GM19035 (cell line): ENCODE measurements around the gene EGFL7.

ENCODE experiments used
- ATAC-seq: cut with Tn5 transposase; IDR thresholded peaks from one replicate; pipeline ENCODE4 v1.9.1; 2021; ENCODE audit not compliant: unreplicated experiment

EGFL7 gene

DNA sequence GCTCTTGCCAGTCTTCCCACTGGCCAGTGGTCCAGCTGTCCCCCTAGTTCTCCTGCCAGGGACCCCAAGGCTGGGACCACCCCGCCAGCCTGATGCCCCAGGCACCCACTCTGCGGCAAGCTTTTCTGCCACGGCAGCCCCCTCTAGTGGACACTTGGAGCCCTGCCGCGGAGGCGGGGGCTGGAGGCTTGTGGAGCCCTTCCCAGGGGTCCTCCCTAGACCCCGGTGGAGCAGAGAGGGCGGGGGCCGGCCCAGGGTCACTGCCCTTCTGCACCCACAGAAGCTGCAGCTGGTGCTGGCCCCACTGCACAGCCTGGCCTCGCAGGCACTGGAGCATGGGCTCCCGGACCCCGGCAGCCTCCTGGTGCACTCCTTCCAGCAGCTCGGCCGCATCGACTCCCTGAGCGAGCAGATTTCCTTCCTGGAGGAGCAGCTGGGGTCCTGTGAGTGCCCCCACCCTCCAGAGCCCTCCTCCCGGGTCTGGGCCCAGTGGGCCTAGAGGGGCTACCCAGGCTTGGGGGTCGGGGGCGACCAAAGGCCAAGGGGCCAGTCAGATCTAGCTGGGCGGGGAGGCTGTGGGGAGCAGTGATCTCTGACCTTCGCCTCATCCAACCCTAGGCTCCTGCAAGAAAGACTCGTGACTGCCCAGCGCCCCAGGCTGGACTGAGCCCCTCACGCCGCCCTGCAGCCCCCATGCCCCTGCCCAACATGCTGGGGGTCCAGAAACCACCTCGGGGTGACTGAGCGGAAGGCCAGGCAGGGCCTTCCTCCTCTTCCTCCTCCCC, 9.1 kb downstream of the EGFL7 start:
- no peak for ATAC-seq

DNA sequence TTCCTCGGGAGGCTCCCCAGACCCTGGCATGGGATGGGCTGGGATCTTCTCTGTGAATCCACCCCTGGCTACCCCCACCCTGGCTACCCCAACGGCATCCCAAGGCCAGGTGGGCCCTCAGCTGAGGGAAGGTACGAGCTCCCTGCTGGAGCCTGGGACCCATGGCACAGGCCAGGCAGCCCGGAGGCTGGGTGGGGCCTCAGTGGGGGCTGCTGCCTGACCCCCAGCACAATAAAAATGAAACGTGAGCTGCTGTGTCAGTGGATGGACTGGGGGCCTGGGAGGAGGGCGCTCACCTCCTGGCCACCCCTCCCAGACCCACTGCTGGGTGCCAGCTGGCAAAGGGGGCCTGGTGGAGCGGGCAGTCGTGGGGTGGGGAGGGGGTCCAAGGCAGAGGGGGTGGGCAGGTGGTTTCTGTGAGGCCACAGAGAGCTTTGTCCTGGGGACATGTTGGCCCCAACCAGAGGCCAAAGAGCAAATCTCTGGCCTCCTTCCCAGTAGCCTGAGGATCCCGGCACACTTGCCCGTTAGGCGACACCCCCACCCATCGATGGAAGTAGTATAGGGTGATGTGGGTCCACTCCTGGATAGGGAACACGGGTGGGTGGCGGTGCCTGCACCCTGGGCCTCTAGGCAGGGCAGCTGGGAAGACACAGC, 9.8 kb downstream of the EGFL7 start:
- ATAC-seq: no peak

DNA sequence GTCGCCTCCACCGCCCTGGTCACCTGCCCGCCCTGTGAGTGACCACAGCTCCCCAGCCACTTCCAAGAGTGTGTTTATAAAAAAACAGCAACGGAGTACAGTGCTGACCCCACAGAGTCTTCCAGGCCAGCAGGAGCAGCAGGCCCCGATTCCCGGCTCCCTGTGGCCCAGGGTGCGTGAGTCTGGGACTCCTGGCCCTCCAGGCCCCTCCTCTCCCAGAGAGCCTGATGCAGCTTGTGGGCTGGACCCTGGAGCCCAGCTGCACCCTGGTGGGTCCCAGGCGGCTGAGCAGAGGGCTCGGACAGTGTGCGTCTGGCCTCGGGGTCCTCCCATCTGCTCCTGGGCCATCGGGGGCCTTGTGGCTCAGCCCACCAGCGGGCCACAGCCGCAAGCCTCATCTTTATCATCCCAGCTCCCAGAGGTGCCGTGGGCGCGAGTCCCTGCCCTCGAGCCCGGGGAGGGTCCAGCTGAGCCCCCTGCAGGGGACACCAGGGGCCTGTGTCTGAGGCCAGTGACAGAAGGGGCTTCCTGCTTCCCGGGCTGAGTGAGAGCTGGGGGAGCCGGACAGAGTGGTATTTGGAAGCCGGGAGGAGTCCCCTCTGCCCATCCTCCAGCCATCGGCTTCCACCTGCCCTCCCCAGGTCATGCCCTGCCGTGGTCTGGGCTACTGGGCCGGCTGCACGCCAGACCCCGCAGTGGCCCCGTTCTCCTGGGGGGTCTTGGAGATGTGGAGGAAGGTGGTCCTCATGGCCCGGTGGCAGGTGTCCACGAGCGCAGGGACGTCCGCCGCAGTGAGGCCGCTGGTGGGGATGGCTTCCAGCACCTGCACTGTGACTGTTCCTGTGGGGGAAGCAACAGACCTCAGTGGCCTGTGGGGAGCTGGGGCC, 10.6 kb downstream of the EGFL7 start:
- ATAC-seq: no peak

DNA sequence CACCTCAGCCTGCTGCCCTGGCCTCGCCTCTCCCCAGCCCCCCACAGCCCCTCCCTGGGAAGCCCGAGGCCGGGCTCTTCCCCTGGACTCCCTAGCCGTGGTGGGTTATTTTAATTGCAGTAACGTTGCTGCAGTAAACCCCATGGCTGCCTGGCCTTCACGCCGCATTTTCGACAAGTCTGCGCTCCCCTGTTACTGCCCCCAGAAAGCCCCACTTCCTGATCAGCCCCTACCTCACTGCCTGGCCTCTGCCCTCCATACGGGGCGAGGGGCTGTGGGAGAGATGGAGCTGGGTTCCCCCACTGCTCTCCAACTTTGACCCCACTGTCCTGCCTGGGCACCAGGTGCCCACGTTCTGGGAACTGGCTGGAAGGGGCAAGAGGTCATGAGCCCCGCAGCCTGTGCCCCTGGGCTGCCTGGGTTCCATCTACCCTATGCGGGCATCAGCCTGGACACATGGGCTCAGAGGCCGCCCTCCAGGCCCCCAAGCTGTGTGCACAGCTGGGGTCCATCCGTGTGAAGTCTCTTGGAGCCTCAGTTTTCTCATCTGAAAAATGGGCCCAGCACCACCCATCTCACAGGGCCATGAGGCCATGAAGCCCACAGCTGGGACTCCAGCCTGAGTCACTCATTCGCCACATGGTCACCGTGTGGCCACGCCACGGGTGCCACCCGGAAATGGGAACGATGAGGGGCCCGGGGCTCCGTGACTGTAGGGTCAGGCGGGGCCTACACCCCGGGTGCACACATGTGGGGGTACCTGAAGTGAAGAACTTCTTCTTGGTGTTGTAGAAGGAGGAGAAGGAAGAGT, 11.5 kb downstream of the EGFL7 start:
- no peak for ATAC-seq

DNA sequence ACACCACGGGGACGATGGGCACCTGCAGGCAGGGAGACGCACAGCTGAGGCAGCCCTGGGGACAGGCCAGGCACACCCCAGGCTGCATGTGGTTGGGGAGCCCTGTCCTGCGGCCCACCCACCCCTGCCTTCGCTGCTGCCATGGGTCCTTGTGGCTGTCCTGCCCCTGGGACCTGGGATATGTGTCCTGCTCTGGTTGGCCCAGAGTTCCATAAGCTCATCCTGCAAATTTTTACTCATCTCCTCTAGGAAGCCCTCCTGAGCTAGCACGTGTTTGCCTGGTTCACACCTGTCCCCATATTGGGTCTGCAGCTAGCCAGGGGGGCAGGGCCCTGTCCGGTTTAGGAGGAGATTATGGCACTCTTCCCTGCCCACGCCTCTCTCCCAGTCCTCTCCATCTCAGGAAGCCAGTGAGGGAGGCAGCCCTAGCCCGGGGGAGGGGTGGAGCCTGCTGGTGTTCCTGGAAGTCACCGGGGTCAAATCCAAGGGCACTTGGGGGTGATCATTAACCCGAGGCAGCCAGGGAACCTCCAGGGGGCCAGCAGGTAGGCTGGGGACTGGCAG, 12.2 kb downstream of the EGFL7 start:
- ATAC-seq: no peak

DNA sequence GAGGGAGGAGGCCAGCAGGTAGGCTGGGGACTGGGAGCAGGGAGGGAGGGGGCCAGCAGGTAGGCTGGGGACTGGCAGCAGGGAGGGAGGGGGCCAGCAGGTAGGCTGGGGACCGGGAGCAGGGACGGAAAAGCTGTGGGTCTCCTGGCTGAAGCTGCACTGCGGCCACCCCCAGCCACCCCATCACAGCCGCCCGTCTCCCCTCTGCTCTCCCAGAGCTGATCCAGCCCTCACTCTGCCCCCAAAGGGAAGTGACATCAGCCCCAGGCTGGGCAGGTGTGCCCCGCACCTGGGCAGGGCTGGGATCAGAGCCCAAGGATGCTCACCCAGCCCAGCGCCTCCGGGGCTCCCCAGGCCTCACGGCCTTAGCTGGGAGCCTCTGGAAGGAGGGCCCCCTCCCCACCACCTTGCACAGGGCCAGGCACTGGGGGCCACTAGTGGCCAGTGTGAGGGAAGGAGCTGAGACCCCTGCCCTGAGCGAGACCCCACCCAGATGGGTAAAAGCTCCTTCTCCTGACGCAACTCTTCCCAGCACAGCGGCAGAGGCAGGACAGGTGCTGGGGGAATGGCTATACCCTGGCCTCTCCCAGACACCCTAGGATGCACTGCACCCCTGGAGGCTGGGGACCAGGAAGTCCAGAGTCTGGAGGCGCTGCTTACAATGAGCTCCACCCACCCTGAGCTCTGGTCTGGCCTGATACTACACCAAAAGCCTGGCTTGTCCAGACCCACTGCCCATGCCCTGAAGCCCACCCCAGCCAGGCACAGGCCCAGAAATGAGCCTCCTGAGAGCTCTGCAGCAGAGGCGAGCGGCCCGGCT, 13.0 kb downstream of the EGFL7 start:
- no peak for ATAC-seq

DNA sequence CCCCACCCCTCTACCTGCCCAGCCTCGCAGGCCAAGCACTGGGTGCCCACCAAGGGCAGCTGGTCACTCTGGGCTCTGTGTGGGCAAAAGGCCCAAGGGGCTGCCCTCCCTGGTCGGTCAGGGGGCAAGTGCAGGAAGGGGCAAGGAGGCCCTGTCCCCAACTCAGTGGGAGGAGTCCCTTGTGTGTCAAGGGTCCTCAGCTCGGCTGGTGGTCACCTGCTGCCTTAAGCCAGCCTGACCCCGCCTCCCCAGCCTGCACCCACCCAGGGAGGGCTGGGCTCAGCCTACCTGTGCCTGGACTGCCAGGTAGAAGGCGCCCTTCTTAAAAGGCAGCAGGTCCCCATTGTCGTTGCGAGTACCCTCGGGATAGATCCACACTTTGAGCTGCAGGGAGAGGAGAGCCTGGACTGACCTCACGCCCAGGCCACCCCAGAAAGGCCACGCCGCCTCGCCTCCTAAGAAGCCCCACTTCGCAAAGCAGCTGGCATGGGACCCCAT, 13.6 kb downstream of the EGFL7 start:
- ATAC-seq: no peak

DNA sequence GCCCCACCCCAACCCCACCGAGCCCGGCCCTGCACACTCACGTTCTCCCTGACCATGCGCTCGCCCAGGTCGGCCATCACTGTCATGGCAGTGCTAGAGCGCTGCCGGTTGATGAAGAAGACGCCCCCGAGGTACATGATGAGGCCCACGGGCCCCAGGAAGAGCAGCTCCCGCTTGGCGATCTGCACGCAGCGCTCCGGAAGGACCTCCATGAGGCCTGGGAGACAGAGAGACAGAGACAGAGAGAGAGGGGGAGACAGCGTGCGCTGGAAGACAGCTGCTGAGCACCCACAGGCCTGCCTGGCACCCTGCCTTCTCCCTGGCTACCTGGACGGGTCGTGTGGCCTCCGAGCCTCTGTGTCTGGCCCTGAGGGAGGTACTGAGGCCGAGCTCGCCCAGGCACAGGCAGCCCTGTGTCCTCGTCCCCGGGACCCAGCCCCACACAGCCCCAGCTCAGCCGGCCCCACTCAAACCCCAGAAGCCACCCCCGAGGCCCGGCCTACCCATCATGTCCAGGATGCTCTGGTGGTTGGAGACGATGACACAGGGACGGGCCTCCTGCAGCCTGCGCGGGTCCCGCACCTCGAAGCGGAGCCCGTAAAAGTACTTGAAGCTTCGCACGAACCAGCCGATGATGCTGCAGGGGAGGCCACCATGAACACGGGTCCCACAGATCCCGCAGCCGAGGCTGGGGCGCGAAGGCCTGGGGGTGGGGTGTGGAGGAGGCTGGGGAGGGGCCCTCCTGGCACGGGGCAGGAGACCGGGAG, 14.4 kb downstream of the EGFL7 start:
- no peak for ATAC-seq

DNA sequence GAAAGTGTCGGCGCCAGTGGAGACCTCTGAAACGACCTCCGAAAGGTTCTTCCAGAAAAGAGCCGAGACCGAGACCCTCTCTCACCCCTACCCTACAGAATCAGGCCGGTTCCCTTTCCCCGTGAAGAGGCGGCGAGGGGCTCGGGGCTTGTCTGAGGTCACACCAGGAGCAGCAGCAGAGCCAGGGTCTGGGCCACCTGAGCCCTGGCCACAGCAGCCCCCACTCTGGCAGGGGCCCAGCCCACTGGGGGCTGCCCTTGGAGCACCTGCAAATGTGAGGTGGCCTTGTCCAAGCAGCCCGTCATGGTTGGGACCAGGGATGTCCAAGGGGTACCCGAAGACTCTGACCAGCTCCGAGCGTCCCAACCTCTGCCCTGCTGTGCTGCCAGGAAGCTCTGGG, 15.3 kb downstream of the EGFL7 start:
- ATAC-seq: no peak

DNA sequence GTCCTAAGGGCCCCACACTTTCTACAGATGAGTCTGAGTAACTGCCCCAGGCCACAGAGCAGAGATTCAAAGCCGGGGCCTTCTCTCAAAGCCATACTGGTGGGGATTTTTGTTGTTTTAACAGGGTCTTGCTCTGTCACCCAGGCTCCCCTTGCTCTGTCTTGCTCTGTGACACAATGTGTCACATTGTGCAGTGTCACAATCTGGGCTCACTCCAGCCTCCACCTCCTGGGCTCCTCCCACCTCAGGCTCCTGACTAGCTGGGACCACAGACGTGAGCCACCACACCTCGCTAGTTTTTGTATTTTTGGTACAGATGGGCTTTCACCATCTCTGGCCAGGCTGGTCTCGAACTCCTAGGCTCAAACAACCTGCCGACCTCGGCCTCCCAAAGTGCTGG, 15.9 kb downstream of the EGFL7 start:
- ATAC-seq: no peak

DNA sequence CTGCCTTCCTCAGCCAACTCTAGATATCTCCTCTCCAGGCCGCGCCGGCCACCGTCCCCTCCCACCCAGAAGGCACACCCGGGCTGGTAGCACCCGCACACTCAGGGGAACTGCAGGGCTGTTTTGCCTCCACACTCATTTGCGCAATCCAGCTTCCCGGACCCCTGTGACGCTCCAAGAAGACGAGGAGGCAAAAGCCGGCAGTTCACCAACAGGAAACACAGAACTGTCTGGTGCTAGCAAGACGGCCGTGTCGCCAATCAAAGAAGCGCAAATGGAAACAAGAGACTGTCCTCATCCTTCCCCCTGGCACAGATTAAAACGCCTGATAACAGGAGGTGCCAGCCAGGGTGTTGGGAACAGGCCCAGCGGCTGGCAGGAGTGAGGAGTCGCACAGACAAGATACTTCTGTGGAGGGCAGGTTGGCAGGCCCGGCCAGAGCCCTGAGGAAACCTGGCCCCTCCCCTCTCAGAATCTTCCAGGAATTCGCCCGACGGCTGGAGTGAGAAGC, 16.8 kb downstream of the EGFL7 start:
- no peak for ATAC-seq

DNA sequence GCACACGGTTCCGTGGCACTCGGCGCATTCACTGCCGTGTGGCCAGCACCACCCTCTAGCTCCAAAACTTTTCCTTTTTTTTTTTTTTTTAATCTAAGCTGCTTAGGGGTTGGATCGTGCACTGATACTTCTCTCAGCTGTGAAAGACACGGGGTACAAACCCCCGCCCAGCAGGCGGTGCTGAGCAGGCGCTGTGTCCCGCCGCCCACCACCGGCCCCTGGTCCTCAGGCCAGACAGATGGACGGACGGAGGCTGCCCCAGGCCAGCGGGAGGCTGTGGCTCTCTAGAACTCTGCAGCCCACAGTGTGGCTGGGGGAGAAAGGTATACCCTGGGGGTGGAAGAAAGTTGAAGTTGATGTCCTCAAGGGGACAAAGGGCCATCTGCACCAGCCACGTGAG, 18.3 kb downstream of the EGFL7 start:
- no peak for ATAC-seq

DNA sequence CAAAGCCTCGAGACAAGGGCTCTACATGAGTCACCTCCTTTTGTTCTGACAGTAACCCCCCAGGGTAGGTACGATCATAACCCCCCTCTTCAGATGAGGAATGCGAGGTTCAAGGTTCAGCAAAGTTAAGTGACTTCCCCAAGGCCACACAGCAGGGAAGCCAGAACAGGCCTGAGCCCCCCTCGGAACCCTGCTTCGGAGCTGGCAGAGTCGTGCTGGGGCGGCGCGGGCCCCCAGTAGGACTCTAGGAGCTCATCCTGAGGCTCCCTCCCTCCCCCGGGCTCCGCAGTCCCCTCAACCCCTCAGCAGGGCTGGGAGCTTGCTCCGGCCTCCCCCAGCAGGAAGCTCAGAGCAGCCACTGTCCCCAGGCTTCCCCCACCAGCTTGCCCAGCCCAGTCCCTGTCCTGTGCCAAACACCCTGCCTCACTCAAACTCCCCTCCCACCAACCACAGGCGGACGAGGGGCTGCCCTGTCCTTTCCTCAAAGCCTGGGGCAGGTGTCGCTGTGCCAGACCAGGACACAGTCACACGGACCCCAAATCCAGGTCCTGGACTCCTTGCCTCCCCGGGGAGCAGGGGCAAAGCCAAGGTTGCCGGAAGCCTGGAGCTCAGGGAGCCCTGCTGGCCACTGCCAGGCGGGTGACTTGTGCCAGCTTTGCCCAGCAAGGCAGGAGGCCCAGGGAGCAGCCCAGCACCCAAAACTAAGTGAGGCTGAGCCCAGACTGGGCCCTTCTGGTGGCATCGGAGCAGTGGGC, 19.4 kb downstream of the EGFL7 start:
- no peak for ATAC-seq

DNA sequence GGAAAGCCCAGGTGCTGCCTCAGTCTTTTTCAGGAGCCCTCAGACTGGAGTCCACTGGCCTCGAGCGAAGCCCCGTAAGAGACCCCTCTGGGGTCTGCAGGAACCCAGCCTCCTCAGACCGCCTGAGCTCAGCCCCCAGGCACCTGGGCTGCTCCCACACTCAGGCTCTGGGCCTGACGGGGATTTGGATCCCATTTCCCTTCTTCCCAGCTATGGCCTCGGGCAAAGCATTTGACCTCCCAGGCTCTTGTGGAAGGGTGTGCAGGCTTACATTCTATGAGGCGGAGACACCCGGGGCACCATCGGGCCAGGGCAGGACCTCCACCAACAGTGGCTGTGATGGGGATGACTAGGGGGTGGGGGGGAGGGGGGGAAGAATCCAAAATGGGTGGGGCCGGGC, 20.0 kb downstream of the EGFL7 start:
- no peak for ATAC-seq

DNA sequence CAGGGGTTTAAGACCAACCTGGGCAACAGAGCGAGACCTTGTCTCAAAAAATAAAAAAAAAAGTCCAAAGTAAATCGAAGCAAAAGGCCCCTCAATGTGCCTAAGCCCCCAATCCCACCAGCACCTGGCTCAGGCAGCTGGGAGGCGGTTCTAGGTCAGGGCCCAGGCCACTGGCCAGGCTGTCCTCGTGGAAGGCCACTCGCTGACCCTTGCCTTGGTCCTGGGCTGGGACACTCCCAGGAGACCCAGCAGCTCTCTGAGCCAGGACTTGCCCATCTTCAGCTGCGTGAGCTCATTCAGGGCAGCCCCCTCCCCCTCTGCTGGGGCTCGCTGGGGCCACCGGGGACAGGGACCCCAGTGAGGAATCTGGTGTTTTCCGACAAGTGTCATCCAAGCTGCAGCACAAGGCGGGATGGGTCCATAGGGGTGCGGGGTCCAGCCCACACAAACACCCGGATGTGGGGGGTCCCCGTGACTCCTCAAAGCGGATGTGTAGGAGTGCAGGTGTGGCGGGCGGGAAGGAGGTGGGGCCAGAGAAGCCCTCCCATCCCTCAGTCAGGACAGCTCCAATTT, 20.5 kb downstream of the EGFL7 start:
- no peak for ATAC-seq

DNA sequence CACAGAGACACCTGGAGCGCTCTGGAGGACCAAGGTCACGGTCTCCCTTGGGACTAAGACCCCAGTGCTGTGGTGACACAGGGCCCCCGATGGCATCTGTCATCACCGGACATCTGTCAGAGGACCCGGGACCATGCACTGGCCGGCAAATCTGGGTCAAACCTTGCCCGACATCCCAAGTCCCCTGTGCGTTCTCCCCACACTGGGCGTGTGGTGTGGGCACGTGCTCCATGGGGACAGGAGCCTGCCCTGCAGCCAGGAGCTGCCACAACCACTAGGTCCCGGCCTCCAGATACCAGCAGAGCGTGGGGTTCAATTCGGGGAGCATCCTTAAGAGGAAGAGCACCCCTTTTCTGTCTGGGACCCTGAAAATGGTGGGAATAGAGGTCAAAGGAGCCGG, 21.0 kb downstream of the EGFL7 start:
- no peak for ATAC-seq

DNA sequence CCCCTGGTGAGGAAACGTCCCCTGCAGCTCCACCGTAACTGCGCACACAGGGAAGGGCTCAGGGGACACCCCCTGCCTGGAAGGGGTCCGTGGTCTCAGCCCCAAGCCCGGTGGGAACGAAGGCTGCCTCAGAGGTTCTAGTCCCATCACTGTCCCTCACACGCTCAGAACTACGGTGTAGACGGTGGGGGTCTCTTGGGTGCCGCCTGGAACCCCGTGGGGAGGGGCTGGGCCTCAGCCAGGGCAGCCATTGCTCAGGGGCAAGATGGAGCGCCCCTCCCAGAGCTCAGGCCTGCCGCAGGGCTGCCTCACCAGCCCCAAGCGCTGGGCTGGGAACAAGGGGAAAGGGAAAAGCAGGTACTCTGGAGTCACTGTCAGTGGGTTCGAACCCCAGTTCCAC, 21.6 kb downstream of the EGFL7 start:
- ATAC-seq: no peak

DNA sequence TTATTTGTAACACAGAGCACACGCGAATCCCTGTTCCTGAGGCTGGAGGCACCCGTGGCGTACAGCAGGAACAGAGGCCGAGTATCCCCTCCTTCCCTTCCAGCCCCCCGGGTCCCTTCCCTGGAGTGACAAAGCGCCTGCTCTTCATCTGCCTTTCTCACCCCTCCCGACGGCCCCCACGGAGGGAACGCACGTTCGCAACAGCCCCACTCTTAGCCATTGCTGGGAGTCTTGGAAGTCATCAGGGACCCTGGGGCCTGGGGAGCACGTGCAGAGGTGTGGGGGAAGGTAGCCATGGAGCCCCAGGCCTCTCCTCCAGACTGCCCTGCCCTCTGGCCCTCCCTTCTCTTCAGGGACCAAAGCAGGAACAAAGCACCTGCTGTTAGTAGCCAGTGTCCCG, 22.1 kb downstream of the EGFL7 start:
- ATAC-seq: no peak
